Posterior vena cava (tissue), 2 donors: ENCODE data around the gene GNAQ. TPM values are rescaled to one million over a fixed set of nuclear protein-coding genes. Genes with fewer than 3 reads are reported as not detected.

Source experiments
- DNase-seq: peaks from one replicate; pipeline ENCODE4 v3.0.0-alpha.2; 2020; ENCODE audit warnings: low spot score
- intact Hi-C, 2 donors: fragments of 100-400 bp; cut with DNase I; formaldehyde crosslinking; loops; one replicate each; pipeline versions ENCODE4 v1.14.1 to v1.14.2; 2022 to 2023
- total RNA-seq, 2 donors: library from RNA; stranded (reverse); fragmentation: NEBNext Ultra II Directional; extraction: Animal tissue kit (Norgen Biotek cat#: 25700); gene quantifications; one replicate each; pipeline ENCODE4 v1.2.1, GENCODE V29; 2021
- donor health status: DM: yes; HTN: yes; CAD: no.
- donor health status: DM: yes; HTN: yes; CAD: no.

GNAQ gene
- total RNA-seq, 2 donors from 2014 or later: 69.4 to 84.0 TPM

DNA sequence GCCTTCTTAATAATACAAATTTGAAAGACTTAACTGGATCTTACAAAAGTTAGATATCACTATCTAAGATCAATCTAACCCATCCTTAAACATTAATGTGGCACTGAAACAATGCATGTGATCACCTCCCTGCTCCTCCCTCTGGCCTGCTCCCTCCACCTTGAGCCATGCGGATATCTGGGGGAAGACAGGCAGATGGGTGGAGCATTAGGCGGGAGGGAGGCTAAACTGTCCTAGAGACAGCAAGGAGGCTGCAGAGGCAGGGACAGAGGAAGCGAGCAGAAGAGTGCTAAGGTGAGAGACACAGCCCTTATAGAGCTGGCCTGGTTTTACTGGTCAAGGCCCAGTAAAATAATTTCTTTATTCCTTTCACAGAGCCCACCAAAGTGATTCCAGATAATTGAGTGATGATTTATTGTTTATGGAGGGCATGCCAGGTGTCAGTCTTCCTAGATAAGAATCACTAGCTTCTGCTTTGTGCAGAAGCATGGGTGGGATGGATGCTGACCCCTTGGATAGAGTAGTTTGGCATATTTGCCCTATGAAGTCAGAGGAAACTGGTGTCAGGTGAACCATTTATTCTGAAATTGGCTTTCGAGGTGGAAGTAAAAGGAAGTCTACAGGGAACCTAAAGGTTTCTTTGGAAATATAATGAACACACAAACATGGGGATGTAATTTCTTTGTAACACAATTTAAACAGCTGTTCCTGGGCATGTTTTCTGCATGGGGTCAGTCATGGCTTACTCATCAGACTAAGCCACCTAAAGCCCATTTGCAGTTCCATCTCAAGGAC is 188.3 kb downstream of the GNAQ start:
- no peak for DNase-seq
- intact Hi-C loops: no loop called here

DNA sequence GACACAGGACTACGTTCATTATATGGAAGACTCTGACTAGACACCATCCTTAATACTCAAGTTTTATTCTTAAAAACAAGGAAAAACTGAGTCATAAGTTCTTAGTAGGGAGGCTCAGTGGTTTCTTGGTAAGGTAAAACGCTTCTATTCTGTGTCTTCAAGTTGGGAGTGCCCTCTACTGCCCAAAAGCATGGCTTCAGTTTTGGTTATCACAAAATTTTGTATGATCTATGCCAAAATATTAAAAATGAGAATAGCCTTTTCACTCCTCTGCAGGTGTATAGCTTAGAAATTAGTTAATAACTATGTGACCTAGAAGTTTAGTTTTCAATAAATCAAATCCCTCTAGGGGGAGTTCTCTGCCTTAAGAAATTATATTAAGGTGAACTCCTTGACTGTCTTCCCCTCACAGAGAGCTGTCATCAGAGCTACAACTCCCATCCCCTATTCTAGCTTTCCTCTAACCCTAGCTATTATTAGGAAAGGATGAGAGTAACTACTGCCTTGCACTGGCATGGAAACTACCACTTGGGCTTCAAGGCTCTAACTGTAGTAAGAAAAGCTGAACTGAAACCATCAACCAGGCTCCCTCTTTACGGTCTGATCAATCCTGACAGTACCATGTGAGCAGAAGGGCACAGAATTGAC is 189.7 kb downstream of the GNAQ start:
- intact Hi-C loops: no loop called here
- DNase-seq: no peak

DNA sequence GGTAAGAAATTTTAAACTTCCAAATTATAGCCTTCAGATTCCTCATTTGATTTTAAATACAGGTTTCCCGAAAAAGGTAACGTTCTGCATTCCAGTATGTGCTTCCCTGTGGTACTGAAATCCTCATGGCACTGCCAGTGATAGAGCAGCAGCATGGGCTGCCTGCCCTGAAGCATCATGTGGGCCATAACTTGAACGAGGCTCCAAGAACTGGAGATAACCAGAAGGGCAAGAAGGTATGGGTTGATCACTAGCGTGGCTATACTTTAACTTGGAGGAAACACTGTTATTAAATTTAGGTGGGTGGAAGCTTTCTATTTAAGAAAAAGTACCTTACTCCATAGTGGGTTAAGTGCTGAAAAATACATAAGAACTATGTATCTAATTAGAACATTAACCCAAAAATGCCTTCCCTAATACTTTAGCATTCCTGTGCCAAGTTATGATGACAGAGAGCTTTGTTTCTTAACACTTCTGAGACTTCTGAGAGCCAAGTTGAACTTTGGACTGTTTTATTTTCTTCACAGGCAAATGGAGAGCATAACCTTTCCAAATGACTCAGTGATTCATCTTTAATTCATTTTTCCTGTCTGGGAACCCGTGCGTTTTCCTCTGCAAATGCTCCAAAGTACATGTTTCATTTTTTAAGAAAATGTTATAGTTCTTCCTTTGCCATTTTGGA is 192.0 kb downstream of the GNAQ start:
- intact Hi-C loops: no loop called here

DNA sequence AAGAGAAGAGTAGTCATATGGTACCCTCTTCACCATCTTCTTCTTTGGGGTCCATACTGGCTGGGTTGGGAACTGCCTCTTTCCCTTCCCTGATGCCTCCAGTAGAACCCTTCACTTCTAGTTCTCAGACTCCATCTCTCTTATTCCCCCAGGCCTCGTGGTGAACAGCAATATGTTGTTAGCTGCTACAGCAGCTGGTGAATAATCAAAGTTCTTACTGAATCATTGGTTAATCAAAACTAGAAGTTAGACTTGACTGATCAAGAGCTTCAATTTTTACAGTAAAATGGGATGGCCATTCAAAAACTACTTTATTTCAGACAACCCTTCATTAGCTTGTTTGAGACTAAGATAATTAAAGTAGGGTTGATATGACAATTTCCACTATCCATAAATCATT is 192.6 kb downstream of the GNAQ start:
- intact Hi-C loops: no loop called here
- no peak for DNase-seq

More for the DNA sequence above, 192.0 kb downstream of the GNAQ start:
- DNase-seq: no peak

DNA sequence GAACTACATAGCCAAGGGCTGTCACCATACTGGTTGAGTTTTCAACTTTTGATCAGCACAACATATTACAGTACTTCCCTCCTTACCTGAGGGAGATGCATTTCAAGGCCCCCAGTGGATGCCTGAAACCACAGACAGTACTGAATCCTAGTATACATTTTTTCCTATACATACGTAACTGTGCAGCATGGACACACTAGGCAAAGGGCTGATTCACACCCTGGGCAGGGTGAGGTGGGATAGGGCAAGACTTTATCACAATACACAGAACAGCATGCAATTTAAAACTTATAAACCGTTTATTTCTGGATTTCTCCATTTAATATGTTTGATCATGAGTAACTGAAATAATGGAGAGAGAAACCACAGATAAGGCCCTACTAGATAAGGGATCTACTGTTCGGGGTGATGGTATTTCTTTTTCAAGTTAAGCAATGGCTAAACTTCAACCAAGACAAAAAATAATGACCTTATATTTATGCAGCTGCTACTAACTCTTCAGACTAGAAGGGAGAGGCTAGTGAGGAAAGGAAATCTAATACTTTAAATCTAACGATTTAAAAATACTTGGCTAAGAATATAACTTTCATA is 196.6 kb downstream of the GNAQ start:
- no peak for DNase-seq
- intact Hi-C loops: no loop called here

DNA sequence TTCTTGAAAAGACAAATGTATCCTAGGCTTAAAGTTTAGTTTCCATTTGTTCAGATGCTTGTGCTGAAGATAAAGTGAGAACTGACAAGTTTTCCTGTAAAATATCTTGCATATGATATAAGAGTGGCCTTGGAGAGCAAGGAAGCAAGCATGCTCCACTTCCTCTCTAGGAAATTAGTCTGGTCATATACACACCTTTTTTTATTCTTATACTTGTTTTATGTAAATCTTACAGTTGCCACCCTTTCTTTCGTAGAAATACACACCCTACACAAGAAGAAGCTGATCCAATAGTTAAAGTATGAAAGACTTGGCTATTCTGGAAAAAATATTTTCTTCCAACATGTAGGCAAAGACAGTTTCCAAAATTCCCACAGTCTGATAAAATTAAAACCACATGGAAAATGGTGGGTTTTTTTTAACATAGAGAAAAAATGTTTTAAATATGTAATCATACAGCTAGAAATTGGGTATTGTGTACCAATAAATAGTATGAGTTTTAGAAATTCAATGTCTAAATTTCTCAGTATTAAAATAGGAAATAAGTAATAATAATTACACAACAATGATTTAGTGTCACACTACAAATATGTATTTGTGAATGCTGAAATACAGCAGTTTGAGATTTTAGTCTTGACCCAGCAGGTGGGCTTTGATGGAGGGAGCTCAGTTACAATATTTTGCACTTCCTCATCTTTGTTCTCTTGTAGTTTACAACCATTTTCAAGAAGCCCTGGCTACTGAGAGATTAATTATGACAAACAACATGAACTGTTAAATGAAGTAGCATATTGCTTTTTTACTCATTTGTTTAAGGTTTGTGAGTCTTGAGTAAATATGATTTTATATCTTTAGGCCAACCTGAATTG is 197.8 kb downstream of the GNAQ start:
- no peak for DNase-seq
- intact Hi-C loops: no loop called here

DNA sequence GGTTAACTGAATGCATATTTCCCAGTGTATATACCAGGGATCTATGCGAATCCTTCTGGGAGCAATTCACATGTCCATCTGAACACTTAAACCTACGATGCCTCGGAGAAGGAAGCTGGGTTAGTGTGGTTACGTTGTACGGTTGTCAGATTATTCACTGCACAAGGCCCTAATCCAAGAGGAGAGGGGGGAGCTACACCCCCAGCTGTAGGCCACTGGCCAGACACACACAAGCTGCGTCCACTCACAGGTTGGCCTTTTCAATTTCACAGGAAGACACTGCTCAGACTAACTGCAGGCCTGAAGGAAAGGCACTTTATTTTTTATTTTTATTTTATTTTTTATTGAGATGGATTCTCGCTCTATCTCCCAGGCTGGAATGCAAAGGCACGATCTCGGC is 199.0 kb downstream of the GNAQ start:
- no peak for DNase-seq
- intact Hi-C loops: no loop called here

DNA sequence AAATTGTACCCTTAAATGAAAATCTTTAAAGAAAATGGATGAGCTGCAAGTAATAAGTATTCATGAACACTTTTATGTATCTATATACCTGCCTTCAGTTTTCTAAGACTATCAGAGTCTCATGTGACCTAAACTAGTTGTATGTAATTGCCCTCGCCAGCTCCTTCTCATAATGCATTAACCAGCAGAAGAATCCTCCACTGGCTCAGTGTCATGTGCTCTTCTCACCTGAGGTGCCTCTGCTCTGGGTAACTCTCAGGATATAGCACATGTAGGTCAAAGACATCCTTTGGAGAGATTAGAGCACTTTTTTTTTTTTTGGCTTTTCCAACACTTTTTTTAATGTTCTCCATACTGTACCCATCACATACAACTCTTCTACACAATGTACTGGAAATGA is 199.8 kb downstream of the GNAQ start:
- intact Hi-C loops: no loop called here
- no peak for DNase-seq

DNA sequence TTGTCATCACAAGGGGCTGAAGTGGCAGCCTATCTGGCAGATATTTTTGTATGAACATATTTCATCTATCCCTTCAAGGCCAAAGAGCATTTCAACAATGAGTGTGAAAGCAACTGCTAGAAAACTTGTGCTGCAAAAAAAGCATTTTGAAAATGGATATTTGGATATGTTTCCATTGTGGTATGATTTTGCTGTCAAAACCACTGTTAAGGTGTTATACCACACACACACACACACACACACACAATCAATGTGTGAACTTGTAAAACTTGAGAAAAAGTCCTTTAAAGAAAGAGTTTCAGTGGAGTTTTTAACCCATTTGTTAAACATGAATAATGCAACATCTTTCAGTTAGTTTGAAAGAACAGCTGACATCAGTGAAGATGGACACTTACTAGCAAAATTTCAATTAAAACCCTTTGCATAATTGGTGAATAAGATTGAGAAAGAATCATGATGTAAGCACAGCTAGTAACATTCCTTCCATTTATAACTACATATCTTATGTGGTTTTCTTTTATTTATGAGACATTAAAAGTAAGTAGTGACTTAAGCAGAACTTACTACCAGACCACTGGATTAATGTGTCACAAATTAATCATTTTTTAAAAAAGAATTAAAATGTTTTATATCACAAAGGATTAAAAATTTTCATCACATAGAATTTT is 200.9 kb downstream of the GNAQ start:
- no peak for DNase-seq
- intact Hi-C loops: no loop called here

DNA sequence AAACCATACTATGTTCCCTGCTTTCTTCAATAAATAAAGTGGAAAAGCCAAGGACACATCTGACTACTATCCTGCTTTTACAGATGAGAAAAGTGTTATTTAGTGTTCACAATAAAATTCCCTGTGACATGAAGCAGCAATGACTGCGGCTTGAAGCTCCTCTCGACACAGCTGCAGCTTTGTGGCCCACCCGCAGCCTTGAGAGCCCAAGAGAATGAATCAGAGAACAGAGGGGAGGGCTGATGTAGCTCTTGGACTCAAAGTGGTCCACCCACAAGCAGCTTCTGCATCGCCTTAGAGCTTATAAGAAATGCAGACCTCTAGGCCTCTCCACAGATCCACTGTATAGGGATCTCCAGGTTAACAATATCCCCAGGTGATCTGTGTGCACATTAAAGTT is 202.2 kb downstream of the GNAQ start:
- intact Hi-C loops: no loop called here
- no peak for DNase-seq

DNA sequence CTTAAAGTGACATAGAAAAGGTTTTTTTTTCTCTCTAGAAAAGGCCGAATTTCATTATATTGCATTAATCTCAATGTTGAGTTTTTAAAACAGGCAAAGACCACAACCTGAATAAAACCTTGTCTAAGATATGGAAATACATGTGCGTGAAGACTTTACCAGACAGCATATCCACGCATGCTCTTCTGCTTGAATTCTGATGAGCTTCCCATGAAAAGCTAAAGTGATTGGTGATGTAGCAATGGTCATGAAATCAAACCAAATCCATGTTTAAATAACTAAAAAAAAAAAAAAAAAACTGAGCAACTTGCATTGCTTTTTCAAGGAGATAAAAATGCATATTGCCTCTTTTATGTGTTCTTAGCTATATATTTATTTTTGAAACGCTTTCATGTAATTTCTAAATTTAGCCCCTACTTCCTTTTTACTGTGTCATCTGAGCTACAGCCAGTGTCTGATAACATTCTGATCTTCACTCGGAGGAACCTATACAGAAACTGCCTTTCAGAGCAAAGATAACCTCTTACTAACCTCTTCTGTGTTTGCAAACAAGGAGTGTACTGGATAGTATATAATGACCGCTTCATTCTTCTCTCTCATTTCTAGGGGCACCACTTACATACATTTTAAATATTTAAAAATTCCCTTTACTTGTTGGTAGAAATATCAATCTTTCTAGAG is 204.4 kb downstream of the GNAQ start:
- DNase-seq: no peak
- intact Hi-C loops: no loop called here

DNA sequence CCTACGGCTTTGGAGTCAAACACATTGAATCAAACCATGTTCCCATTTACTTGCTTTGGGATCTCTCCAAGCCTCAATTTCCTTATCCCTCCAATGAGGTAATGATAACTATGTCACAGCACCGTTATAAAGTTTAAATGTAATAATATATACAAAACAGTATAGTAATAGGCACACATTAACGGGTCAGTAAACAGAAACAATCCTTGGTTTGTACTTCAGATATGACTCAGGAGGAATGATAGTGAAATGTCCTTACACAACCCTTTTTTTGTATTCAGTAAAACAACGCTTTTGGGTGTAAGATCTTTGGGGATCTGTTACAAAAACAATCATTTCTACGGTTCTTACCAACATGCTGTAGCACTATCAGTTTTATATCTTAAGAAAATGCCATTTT is 205.0 kb downstream of the GNAQ start:
- DNase-seq: no peak
- intact Hi-C loops: no loop called here

DNA sequence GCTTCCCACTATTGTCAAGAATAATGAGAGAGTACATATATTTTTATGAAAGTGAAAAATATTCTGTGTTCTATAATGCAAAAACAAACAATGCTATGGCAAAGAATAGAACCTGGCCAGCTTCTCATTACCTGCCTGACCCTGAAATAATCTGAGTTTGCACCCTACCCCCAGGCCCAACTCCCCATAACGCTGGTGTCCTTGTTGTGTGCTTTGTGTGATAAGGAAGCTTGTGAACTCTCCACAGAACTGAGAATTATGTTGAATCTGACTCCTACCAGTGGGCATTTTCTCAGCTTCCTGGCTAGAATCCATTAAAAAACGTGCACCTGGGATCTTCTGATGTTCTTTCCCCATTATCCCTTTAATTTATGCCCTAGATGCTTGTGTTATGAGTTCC is 205.5 kb downstream of the GNAQ start:
- intact Hi-C loops: no loop called here
- DNase-seq: no peak

DNA sequence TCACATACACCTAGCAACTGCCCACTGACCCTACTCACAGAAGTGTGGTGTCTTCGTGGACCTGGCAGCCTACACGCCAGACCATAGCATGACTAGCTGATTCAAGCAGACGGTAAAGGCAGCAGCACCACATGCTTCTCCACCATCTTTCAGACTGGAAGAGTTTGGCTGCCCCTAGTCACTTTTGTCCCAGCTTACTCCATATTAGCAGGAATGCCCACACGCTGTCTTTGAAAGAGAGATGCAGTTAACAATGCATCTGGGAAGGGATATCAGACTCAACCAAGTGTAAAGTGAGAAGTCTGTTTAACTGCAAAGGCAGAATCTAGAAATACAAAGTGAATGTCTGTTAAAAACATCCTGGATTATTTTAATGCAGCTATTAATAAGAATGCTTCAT is 206.2 kb downstream of the GNAQ start:
- intact Hi-C loops: no loop called here
- DNase-seq: no peak

DNA sequence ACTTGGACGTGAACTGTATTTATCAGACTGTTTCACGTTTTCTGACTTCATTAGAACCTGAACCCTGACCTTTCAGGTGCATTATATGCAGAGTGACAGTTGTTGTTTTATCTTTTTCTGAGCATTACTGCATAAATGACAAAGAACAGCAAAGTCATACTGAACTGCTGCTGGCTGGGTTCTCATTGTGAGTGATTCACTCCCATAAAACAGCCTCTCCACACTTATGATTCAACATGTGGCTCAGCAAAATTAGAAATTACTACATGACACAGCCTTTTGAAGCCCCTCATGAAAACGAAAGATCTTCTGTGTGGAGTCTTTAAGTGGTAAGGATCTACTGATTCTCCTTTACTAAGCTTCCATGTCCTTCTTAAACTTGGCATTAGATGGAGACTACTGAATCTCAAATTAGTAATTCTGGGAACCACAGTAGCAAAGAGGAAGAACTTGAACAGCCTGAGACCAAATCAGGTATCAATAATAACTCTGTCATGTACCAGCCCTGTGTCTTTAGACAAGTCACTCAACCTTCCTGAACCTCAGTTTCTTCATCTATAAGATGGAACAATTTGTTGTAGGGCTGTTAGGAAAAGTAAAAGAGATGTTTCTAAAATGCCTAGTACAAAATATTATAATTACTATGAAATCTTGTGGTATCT is 211.2 kb downstream of the GNAQ start:
- intact Hi-C loops: no loop called here
- no peak for DNase-seq

DNA sequence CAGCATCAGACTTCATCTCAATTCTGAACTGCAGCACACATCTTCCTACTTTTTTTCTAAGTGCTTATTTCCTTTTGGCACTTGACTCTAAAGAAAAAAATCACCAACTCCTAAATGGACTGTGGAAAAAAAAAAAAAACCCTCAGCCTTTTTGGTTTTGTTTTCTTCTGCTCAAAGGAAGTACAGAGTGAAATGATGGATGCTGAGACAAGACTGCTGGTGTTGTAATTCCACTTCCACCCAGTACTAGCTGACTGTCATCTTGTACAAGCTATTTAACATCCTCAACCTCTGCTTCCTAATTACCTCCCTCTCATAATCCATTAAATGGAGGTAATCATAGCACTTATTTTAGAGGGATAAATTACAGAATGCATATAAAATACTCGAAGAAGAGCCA is 212.0 kb downstream of the GNAQ start:
- intact Hi-C loops: no loop called here
- DNase-seq: no peak

DNA sequence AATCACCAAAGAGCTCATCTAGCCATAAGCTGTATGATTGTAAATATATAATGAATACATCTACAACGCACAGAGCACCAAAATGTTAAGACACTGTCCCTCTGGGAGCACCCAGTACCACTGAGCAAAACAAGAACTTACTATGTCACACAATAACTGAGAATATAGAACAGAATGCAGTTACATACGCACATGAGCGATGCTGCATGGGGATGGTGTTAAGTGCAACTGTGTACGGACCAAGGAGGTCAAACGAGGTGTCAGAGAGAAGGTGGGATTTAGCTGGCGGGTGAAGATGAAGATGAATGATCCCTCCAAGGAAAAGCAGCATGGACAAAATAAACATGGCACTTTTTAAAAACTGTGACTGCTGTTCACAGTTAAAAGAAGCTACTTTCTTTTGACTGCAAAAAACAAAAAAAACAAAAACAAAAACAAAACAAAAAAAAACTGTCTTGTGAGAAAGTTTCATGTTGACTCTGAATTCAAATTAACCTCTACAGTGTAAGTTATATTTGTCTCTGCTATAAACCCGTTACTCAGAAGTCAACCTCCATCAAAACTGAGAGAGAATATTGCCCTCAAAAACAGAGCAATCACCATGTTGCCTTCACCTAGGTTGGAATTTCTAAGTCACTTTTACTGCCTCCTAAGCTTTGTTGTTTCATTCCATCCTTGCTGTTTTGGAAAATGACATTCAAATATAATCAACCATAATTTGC is 213.9 kb downstream of the GNAQ start:
- intact Hi-C loops: no loop called here
- no peak for DNase-seq
